Ureter (tissue), 1 donor: ENCODE measurements around the gene KIAA1614. TPM values are rescaled to one million over a fixed set of nuclear protein-coding genes. Genes with fewer than 3 reads are reported as not detected.
A peak's percentile ranks its signal among the peaks of the same experiment; 100 is the strongest.
"Not testable (repeated sequence)": the region's sequence is repeated elsewhere in the genome, so short reads cannot be mapped to it uniquely, and the experiment has no call there.

Experiments
- DNase-seq: peaks from one replicate; pipeline ENCODE4 v3.0.0-alpha.2; 2020; ENCODE audit warnings: low spot score
- total RNA-seq: library from RNA; stranded (reverse); gene quantifications from one replicate; pipeline ENCODE4 v1.2.4, GENCODE V29; 2023
- donor health status: DM: yes; HTN: yes; CAD: no.

Gene KIAA1614
- total RNA-seq, 1 donor from 2014 or later = 5.6 TPM

- no peak for DNase-seq
These were observed 48.9 kb downstream of the KIAA1614 start for GRCh38 chr1:180961622-180962021.

GRCh38 chr1:180962178-180962577 is 49.5 kb downstream of the KIAA1614 start:
- peak; percentile 63 for DNase-seq

GRCh38 chr1:180964056-180964455 is 51.4 kb downstream of the KIAA1614 start:
- DNase-seq = no peak

DNA sequence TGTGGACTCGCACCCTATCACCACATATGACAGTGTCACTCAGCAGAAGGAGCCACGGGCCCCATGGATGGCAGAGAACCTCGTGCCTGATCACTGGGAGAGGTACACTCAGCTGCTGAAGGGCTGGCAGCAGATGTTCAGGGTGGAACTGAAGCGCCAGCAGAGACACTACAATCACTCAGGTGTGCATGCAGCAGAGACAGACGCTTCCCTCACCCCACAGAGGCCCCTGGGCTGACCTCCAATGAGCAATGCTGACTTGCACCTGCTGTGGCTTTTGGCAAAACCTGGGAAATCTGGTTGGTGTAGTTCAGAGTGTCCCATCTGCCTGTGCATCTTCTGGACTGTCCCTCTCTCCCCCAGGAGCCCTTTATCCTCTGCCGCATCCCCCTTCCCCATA is 51.9 kb downstream of the KIAA1614 start:
- DNase-seq = no peak

- DNase-seq = no peak
These were observed 53.6 kb downstream of the KIAA1614 start for GRCh38 chr1:180966312-180966711.

DNA sequence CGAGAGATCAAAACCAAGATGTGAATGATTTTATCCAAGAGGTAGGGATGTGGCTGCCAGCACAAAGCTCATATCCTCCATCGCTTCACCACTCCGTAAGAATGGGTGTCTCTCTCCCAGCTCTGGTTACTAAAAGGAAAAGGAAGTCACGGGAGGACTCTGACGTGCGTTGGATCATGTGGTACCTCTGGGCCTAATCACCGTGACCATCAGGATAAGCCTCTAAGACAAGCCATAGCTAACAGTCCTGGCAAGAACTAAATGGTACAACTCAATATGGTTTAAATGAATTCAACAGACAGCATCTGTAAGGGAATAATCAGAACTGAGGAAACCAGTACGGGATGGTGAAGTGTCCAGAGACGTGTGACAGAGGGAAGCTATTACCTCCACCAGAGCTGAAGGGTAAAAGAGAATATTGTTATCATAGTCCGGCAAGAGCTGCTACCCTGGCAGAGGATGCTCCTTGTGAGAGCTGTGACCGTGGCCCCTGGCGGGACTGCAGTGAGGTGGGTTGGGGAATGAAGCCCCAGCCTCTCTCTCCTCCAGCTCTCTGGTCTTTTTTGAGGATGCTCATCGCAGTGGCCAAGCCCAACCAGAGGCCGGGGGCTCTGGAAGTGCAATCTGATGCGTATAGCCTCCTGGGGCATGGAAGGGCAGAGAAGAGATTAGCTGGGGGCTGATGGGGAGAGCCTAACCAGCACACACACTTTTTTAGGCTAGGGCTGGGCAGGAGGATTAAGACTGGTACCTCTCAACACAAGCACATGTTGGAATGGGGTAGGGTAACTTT is 54.2 kb downstream of the KIAA1614 start:
- no peak for DNase-seq

- DNase-seq = no peak
These were observed 54.9 kb downstream of the KIAA1614 start for GRCh38 chr1:180967558-180967957.

- not testable (repeated sequence) for DNase-seq
These were observed 56.1 kb downstream of the KIAA1614 start for GRCh38 chr1:180968834-180969233.

GRCh38 chr1:180969434-180969833 is 56.7 kb downstream of the KIAA1614 start:
- DNase-seq = no peak

GRCh38 chr1:180970333-180971079 is 57.8 kb downstream of the KIAA1614 start:
- DNase-seq = no peak

- no peak for DNase-seq
These were observed 58.7 kb downstream of the KIAA1614 start for GRCh38 chr1:180971273-180971997.

DNA sequence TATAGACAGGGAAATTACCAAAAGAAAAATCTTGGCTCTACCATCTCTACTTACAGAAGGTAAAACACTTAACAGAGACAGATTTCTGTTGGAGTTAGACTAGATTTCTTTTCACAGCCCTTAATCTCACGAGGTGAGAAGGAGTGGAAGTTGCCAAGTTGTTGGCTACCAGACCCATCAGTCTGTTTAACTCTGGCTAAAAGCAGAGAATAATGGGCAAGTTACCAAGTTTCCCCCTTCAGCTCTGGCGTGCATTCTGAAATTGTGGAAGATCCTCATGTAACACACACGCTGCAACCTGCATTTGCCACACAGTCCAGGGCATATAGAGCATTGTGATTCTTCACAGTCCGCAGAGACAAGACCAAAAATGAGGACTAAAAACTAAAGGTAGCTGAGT is 60.7 kb downstream of the KIAA1614 start:
- DNase-seq = no peak

DNA sequence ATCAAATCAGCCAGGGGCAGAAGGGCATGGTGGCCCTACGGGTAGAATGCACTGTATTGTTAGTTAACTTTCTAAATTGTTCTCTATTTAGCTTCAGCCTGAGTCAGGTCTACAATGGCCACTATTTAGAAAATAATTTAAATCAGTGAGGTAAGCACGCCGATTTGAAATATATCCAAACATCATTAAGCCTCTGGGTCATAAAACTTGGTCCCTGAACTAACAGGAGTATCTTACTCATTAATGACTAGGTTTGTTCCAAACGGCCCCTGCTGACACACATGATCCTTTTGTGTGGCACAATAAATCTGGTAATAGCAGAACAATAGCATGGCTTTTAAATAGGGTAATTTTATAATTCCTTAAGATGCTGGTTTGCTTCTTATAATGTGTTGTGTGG is 61.5 kb downstream of the KIAA1614 start:
- DNase-seq = no peak

DNA sequence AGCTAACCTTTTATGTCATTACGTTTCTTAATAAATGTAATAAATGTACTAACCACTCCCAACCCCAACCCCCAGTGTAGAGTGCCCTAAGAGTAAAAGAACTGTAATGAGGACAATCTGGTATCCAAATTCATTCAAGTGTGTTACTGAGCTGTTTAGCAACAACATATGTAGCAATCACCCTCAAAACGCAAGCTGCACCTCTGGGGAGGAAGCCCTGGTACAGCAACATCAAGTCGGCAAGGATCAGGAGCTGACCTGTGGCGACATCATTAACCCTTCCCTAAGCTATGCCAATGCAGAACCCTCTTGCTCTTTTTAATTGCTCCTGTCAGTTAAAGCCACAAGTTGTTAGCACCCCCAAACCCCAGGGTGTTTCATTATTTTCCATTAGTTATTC is 62.9 kb downstream of the KIAA1614 start:
- no peak for DNase-seq

GRCh38 chr1:180976191-180976590 is 63.5 kb downstream of the KIAA1614 start:
- DNase-seq = no peak

DNA sequence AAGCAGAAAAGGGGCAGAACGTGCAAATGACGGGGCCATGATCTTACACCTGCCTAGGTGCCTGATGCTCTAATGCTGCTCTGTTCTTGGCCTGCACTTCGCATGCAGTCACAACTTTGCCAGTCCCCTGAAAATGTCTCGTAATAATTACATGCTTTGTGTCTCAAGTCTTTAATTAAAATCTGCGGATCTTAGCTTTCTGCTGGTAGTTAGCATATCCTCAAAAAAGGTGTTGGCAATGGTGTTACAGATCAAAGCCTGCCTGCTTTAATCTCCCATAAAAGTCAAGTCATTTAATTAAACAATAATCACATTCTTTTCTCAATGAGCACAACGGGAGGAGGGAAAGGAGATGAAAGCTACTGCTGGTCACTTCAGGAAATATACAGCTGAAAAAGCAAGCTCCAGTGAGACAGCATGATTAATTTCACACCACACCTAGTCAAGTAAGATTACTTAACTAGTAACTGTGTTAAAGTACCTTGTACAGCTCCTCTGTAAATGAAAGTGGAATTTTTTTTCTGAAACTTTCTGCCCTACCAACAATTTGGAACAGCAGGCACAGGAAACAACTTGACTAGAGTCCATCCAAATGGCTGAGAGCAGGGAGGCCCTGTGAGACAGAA is 64.1 kb downstream of the KIAA1614 start:
- DNase-seq = no peak

GRCh38 chr1:180981596-180982387 is 69.1 kb downstream of the KIAA1614 start:
- no peak for DNase-seq

DNA sequence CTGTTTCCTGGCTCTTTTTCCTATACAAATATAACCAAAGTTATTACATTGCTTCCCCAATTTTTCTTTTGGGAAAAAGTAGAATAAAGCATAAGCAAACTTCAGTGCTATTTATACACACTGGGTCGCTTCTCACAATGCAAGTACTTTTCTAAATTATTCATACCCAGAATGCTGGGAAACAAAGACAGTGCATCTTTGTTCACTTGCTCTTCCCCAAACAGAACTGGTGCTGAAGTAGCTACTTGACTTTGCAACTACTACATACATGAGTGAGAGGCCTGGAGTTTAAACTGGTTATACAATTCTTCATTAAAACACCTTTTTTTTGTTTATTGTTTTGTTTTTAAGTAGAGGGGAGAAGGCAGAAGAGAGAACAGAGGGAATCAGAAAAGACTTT is 69.7 kb downstream of the KIAA1614 start:
- DNase-seq = no peak

GRCh38 chr1:180988253-180988752 is 75.6 kb downstream of the KIAA1614 start:
- DNase-seq = no peak

GRCh38 chr1:180994262-180994661 is 81.6 kb downstream of the KIAA1614 start:
- DNase-seq = no peak
